Activated naive CD4-positive, alpha-beta T cell treated with anti-CD3 and anti-CD28 coated beads for 36 hours (primary cell): ENCODE data around the gene ALG14. TPM values are rescaled to one million over a fixed set of nuclear protein-coding genes. Genes with fewer than 3 reads are reported as not detected.
A peak's percentile ranks its signal among the peaks of the same experiment; 100 is the strongest.

Experiments used
- CTCF ChIA-PET: fragments of 350-600 bp; sonication (Branson Sonifier 250); formaldehyde crosslinking; loops from one replicate; lab custom pipeline; 2021; ENCODE audit warnings: antibody characterized with exemption; lab: Charles Lee
- DNase-seq: peaks from one replicate; pipeline ENCODE4 v3.0.0-alpha.2; 2020
- H3K27ac Mint-ChIP-seq: one replicate; pipeline ENCODE4 v1.8.0; 2021; ENCODE audit warnings: mild to moderate bottlenecking, mixed read lengths
- H3K27me3 Mint-ChIP-seq: one replicate; pipeline ENCODE4 v1.8.0; 2021; ENCODE audit warnings: low read depth, mixed read lengths
- H3K36me3 Mint-ChIP-seq: one replicate; pipeline ENCODE4 v1.8.0; 2021; ENCODE audit warnings: low read depth, mixed read lengths
- H3K4me1 Mint-ChIP-seq: one replicate; pipeline ENCODE4 v1.8.0; 2021; ENCODE audit warnings: low read depth, mixed read lengths
- H3K4me3 Mint-ChIP-seq: one replicate; pipeline ENCODE4 v1.8.0; 2021; ENCODE audit warnings: mild to moderate bottlenecking, moderate library complexity, mixed read lengths
- H3K9me3 Mint-ChIP-seq: one replicate; pipeline ENCODE4 v1.8.0; 2021; ENCODE audit warnings: mixed read lengths
- intact Hi-C: fragments of 100-400 bp; cut with micrococcal nuclease; formaldehyde crosslinking; loops from one replicate; pipeline ENCODE4 v1.15.1; 2023
- total RNA-seq, 2 experiments: library from RNA; stranded (reverse); gene quantifications; one replicate each; pipeline ENCODE4 v1.2.3, GENCODE V29; 2021

The ALG14 gene
- total RNA-seq, 2 experiments from 2014 or later, result 4.1 to 6.2 TPM

DNA sequence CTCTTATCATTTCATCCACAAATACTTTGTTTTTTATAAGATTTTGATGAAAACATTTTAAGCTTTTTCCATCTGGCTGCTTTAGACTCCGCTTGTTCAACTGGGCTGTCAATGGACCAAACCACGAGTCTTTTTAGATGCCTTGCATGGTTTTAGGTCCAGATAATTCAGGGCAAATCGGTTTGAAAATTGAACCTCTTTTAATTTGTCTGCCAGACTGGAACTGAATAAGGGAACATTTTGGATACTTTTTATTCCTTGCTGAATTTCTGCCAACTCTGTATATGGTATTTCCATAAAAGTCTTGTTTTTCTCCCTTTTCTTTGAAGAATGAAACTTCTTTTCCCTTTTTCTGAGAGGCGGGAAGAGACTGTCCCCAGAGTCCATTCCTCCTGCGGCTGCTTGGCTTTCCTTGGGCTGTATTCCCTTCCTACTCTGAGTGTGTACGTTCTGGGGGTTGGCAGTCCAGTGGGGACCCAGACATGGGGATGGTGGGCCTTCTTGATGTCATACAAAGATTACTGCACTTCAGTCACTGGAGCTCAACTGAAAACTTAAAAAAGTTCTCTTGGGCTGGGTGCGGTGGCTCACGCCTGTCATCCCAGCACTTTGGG is 99.3 kb downstream of the ALG14 start:
- Mint-ChIP-seq H3K4me3 (no peak overlapping the region), H3K9me3 (no peaks in the 10 kb centered on the region), H3K27me3 (no peaks in the 10 kb centered on the region), H3K36me3 (peaks cover 2% of the 10 kb centered on the region), H3K4me1 (no peaks in the 10 kb centered on the region), H3K27ac (no peak overlapping the region)
- no peak for DNase-seq
- CTCF ChIA-PET, result no interaction called here
- intact Hi-C loops, result no loop called here

DNA sequence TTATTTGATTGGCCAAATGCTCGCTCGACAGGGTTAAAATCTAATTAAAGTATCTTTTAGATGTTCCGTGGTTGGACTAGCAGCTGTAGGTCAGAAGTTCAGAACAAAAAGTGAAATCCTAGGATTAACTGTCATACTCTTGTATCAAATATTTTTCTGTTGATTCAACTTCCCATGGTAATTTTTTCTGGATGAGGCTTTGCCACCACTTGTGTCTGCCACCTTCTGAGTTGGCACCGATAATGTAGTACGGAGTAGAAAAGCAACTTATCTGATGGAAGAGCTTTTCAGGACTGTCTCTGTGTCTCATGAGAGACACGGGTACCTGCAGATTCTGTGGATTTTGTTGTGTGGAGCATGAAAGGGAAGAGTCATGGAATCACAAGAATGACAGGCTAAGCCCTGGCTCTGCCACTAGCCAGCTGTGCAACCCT is 101.2 kb downstream of the ALG14 start:
- no peak for DNase-seq
- Mint-ChIP-seq H3K27ac (no peak overlapping the region), H3K27me3 (no peaks in the 10 kb centered on the region), H3K36me3 (peaks cover 2% of the 10 kb centered on the region), H3K9me3 (no peaks in the 10 kb centered on the region), H3K4me1 (no peaks in the 10 kb centered on the region), H3K4me3 (no peak overlapping the region)
- CTCF ChIA-PET, result no interaction called here
- intact Hi-C loops, result no loop called here

DNA sequence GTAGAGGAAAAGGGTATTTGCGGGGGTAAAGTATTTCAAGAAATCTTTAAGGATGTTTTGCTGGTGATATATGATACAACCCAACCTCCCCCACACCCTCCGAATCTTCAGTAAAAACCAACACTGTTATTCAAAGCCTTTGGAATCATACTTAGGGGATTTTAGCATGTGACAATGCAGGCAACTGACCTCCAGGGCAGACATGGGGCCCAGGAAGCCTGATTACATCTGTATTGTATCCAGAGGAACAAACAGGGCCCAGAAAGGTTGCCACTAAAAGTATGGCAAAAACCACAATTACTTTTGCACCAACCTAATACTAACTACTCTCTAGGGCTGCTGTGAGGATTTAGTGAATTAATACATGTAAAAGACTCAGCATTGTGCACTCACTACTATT is 102.0 kb downstream of the ALG14 start:
- H3K4me3 Mint-ChIP-seq, result no peak overlapping the region
- peaks cover 2% of the 10 kb centered on the region for H3K36me3 Mint-ChIP-seq
- CTCF ChIA-PET, result no interaction called here
- no peak overlapping the region for H3K27ac Mint-ChIP-seq
- H3K9me3 Mint-ChIP-seq, result no peaks in the 10 kb centered on the region
- intact Hi-C loops, result no loop called here
- no peak for DNase-seq
- H3K4me1 Mint-ChIP-seq, result no peaks in the 10 kb centered on the region
- no peaks in the 10 kb centered on the region for H3K27me3 Mint-ChIP-seq

DNA sequence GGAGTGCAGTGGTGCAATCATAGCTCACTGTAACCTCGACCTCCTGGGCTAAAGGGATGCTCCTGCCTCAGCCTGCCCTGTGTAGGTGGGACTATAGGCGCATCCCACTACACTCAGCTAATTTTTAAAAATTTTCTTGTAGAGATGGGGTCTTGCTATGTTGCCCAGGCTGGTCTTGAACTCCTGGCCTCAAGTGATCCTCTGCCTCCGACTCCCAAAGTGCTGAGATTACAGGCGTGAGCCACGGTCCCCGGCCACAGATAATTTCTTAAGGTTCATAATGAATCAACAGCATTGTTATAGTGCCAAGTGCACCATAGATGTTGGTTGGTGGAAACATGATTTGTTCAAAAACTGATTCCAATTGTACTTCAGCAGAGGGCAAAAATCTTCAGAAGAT is 103.6 kb downstream of the ALG14 start:
- no peak for DNase-seq
- H3K27ac Mint-ChIP-seq, result no peak overlapping the region
- CTCF ChIA-PET, result interaction anchor here (1.2 kb wide), 1 partner anchor 11 kb away, joined by 3 read pairs; no protein-coding TSS in a partner anchor
- H3K4me1 Mint-ChIP-seq, result no peaks in the 10 kb centered on the region
- no peak overlapping the region for H3K4me3 Mint-ChIP-seq
- intact Hi-C loops, result loop anchor here (5.0 kb wide), 1 partner anchor 73 kb away; no protein-coding TSS in a partner anchor
- H3K27me3 Mint-ChIP-seq, result no peaks in the 10 kb centered on the region
- peaks cover 2% of the 10 kb centered on the region for H3K36me3 Mint-ChIP-seq
- no peaks in the 10 kb centered on the region for H3K9me3 Mint-ChIP-seq

DNA sequence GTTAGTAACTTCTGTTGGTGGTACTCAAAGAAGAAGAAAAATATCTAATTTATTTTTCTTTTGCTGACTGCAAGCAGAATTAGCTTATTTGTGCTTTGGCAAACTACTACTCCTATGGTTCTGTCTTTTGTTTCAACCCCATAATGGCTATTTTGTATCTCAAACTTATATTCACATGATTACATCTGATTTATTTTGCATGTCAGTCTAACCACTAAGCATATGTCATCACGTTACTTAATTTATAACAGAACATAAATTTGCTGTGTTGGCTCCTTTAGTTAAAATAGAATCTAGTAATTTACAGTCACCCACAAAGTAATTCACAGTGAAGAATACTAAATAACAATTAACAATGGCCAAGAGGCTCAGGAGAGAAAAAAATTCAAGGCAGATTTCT is 106.7 kb downstream of the ALG14 start:
- H3K36me3 Mint-ChIP-seq, result peaks cover 2% of the 10 kb centered on the region
- H3K9me3 Mint-ChIP-seq, result no peaks in the 10 kb centered on the region
- H3K27ac Mint-ChIP-seq, result no peak overlapping the region
- H3K4me3 Mint-ChIP-seq, result no peak overlapping the region
- CTCF ChIA-PET, result interaction anchor here (0.6 to 1.1 kb wide), 2 partner anchors 75 to 722 kb away, joined by 3 to 4 read pairs; no protein-coding TSS in a partner anchor
- intact Hi-C loops, result loop anchor here (5.0 kb wide), 1 partner anchor 76 kb away; no protein-coding TSS in a partner anchor
- peaks cover 8% of the 10 kb centered on the region for H3K4me1 Mint-ChIP-seq
- no peaks in the 10 kb centered on the region for H3K27me3 Mint-ChIP-seq
- no peak for DNase-seq

DNA sequence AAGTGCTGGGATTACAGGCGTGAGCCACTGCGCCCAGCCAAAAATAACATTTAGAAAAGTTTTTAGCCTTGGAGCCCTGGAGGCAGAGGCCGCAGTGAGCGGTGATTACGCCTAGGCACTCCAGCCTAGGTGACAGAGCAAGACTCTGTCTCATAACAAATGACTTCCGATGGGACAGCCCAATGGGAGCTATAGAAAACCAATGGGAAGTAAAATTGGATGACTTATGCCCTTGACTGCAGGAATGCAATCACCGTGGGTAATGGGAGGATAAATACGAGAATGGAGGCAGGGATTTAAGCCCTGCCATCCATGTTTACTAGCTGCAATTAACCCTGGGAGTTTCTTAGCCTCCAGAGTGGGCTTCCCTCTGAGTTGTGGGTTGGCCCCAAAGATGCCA is 108.9 kb downstream of the ALG14 start:
- intact Hi-C loops, result loop anchor here (1.0 to 5.0 kb wide), 4 partner anchors 37 to 547 kb away; partner anchors contain the start of genes ABCD3, CNN3 and RWDD3
- H3K36me3 Mint-ChIP-seq, result no peaks in the 10 kb centered on the region
- CTCF ChIA-PET, result no interaction called here
- peaks cover 8% of the 10 kb centered on the region for H3K4me1 Mint-ChIP-seq
- no peak overlapping the region for H3K4me3 Mint-ChIP-seq
- H3K9me3 Mint-ChIP-seq, result no peaks in the 10 kb centered on the region
- H3K27ac Mint-ChIP-seq, result no peak overlapping the region
- no peaks in the 10 kb centered on the region for H3K27me3 Mint-ChIP-seq
- no peak for DNase-seq

DNA sequence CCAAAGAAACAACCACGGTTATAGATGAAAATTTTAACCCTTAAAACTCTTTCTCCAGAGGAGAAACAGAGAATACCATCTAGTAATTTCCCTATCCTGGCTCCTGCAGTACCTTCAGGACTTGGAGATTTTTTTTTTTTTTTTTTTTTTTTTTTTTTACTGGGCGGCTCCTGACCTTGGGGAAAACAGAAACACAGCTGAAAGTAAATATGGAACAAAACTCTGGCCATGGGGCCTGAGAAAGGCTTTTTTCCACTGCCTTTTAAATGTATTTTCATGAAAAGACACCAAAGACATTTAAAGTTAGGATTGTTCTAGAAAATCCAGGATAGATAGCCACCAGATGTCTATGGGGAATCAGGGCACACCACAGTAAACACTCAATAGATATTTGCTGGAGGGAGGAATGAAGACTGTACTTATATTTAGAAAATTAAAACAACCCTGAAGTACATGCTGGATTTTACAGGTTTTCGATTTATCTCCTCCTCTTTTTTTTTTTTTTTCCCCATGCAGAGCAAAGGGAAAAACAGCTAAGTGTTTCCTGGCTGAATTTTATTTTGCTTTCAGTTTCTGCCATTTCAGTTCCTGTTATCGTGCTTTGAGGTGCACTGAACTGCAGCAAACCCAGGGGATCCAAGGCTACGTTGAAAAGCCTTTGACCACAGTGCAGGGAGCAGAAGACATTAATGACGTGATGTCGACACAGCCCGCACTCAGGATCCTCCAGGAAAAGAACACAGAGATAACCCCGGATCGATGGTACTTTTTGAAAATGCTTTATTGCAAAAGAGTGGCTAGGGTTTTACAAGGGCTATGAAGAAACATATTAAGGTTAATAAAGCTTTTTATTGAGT is 110.1 kb downstream of the ALG14 start:
- Mint-ChIP-seq H3K9me3 (no peaks in the 10 kb centered on the region), H3K4me3 (peak overlapping the region; percentile 84), H3K27me3 (no peaks in the 10 kb centered on the region), H3K4me1 (peaks cover 8% of the 10 kb centered on the region), H3K36me3 (no peaks in the 10 kb centered on the region), H3K27ac (peak overlapping the region; percentile 84)
- peak; percentile 48 for DNase-seq
- intact Hi-C loops, result loop anchor here (1.0 to 5.0 kb wide), 6 partner anchors 36 to 545 kb away; partner anchors contain the start of genes ABCD3, ALG14, CNN3 and RWDD3
- CTCF ChIA-PET, result interaction anchor here (0.7 to 2.1 kb wide), 2 partner anchors 50 to 108 kb away, joined by 3 to 9 read pairs; no protein-coding TSS in a partner anchor

DNA sequence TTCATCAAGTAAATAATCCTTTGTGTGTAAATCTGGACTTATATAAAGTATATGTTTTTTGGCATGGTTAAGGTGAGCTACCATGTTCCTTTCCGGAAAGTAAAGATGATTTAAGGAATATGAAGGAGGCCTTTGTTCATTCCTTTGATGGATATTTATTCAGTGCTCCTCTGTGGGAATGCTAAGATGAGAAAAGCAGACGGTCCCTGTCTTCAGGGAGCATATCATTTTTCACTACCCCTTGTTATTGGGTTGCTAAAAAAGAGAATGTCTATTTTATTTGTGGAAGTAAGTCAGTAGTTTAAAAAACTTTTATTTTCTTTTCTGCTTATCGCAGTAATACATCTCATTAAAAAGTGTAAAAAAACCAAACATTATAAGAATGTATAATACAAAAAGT is 110.8 kb downstream of the ALG14 start:
- intact Hi-C loops, result loop anchor here (1.0 to 5.0 kb wide), 5 partner anchors 35 to 545 kb away; partner anchors contain the start of genes ABCD3, ALG14, CNN3 and RWDD3
- Mint-ChIP-seq H3K4me3 (no peak overlapping the region), H3K27ac (no peak overlapping the region), H3K4me1 (peaks cover 8% of the 10 kb centered on the region), H3K36me3 (no peaks in the 10 kb centered on the region), H3K9me3 (no peaks in the 10 kb centered on the region), H3K27me3 (no peaks in the 10 kb centered on the region)
- CTCF ChIA-PET, result interaction anchor here (2.1 kb wide), 1 partner anchor 107 kb away, joined by 9 read pairs; no protein-coding TSS in a partner anchor
- DNase-seq, result no peak

DNA sequence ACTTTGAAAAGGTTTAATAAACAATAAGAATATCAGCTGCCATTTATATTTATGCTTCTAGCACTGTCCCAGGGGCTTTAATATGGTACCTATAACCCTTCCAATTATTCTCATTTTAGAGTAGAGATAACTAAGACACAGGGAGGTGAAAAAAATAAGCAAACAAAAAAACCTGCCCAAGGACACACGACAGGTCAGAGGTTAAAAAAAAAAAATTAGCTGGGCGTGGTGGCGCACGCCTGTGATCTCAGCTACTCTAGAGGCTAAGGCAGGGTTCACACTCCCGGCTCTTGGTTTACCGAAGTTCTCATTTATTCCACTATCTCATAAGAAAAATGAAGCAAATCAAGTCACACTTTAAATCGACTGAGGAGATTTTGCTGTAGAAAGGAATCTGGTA is 111.2 kb downstream of the ALG14 start:
- Mint-ChIP-seq H3K27ac (no peak overlapping the region), H3K9me3 (no peaks in the 10 kb centered on the region), H3K27me3 (no peaks in the 10 kb centered on the region), H3K4me3 (no peak overlapping the region), H3K36me3 (no peaks in the 10 kb centered on the region), H3K4me1 (peaks cover 8% of the 10 kb centered on the region)
- intact Hi-C loops, result loop anchor here (5.0 kb wide), 1 partner anchor 544 kb away; the partner anchor contains the start of gene ABCD3
- DNase-seq, result no peak
- CTCF ChIA-PET, result interaction anchor here (2.1 kb wide), 1 partner anchor 107 kb away, joined by 9 read pairs; no protein-coding TSS in a partner anchor

DNA sequence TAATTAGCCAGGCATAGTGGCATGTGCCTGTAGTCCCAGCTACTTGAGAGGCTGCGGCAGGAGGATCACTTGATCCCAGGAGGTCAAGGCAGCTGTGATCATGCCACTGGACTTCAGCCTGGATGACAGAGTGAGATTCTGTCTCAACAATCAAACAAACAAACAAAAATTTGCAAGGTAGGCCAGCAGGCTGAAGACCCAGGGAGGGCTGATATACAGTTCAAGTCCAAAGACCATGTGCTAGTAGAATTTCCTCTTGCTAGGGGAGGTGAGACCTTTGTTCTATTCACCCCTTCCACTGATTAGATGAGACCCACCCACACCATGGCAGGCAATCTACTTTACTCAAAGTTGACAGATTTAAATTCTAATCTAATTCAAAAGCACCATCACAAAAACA is 114.7 kb downstream of the ALG14 start:
- DNase-seq, result no peak
- intact Hi-C loops, result no loop called here
- Mint-ChIP-seq H3K4me1 (peaks cover 8% of the 10 kb centered on the region), H3K9me3 (no peaks in the 10 kb centered on the region), H3K4me3 (no peak overlapping the region), H3K27me3 (no peaks in the 10 kb centered on the region), H3K27ac (no peak overlapping the region), H3K36me3 (no peaks in the 10 kb centered on the region)
- CTCF ChIA-PET, result no interaction called here

DNA sequence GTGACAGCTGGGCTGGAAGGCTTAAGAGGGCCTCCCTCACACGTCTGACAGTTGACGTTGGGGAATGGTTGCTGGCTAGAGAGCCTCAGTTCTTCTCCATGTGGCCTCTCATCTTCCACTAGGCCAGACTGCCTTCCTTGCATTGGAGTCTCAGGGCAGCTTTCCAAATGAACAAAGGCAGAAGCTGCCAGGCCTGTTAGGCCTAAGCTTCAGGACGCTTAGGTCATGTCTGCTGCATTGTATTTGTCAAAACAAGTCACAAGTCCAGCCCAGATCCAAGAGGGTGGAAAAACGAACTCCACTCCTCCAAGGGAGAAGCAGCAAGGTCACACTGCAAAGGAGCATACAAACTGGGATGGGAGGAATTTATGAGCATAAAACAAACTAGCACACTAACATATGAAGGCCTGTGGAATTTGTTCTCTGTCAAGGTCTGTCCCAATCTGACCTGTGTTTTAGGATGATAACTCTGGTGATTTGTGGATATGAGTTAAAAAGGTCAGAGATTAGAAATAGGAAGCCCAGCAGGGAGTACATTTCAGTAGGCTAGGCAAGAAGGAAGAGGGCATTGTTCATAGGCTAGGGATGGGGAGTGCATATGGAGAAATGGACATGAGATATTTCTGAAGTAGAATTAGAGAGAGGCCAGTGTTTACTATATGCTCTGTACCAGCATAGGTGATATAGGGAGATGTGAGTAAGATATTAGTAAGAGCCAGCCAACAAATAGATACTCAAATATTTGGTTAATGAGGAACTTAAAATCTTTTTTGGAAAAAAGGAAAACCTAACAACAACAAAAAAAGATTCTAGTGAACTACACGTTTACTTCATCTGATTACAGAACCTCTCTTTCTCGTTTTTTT is 116.8 kb downstream of the ALG14 start:
- DNase-seq, result no peak
- Mint-ChIP-seq H3K36me3 (no peaks in the 10 kb centered on the region), H3K27ac (no peak overlapping the region), H3K27me3 (no peaks in the 10 kb centered on the region), H3K4me1 (no peaks in the 10 kb centered on the region), H3K9me3 (no peaks in the 10 kb centered on the region), H3K4me3 (no peak overlapping the region)
- intact Hi-C loops, result no loop called here
- CTCF ChIA-PET, result no interaction called here
